GM20000 (cell line): ENCODE results near the gene REEP3.

Experiments used
- DNase-seq: peaks from one replicate; pipeline ENCODE4 v3.0.0; 2012; ENCODE audit warnings: low spot score
- CTCF ChIP-seq: IDR thresholded peaks from 2 replicates; pipeline ENCODE4 v1.5.1; 2012; ENCODE audit warnings: mild to moderate bottlenecking, control low read depth; ENCODE audit errors: extremely low read depth, missing control alignments

Gene REEP3

GRCh38 chr10:63670291-63670898 is 149.2 kb downstream of the REEP3 start:
- DNase-seq = peak; percentile 22
- TF ChIP-seq CTCF = no peak

GRCh38 chr10:63671317-63671937 is 150.2 kb downstream of the REEP3 start:
- DNase-seq = no peak

GRCh38 chr10:63672491-63672890 is 151.3 kb downstream of the REEP3 start:
- DNase-seq = no peak
- TF ChIP-seq CTCF = no peak

More at GRCh38 chr10:63671317-63671937, 150.2 kb downstream of the REEP3 start:
- no peak for TF ChIP-seq CTCF

- no peak for DNase-seq
- TF ChIP-seq CTCF = no peak
Observed at GRCh38 chr10:63673246-63673645, 152.0 kb downstream of the REEP3 start.

GRCh38 chr10:63673846-63674245 is 152.6 kb downstream of the REEP3 start:
- TF ChIP-seq CTCF = no peak
- DNase-seq = no peak
